Dedifferentiated amniotic fluid mesenchymal stem cell (primary cell): ENCODE results near the gene MT1G.
"Not testable (repeated sequence)": the region's sequence is repeated elsewhere in the genome, so short reads cannot be mapped to it uniquely, and the experiment has no call there.

Experiments used
- DNase-seq: peaks from one replicate; pipeline ENCODE4 v3.0.0-alpha.2; 2016; ENCODE audit errors: extremely low spot score

Gene MT1G

DNA sequence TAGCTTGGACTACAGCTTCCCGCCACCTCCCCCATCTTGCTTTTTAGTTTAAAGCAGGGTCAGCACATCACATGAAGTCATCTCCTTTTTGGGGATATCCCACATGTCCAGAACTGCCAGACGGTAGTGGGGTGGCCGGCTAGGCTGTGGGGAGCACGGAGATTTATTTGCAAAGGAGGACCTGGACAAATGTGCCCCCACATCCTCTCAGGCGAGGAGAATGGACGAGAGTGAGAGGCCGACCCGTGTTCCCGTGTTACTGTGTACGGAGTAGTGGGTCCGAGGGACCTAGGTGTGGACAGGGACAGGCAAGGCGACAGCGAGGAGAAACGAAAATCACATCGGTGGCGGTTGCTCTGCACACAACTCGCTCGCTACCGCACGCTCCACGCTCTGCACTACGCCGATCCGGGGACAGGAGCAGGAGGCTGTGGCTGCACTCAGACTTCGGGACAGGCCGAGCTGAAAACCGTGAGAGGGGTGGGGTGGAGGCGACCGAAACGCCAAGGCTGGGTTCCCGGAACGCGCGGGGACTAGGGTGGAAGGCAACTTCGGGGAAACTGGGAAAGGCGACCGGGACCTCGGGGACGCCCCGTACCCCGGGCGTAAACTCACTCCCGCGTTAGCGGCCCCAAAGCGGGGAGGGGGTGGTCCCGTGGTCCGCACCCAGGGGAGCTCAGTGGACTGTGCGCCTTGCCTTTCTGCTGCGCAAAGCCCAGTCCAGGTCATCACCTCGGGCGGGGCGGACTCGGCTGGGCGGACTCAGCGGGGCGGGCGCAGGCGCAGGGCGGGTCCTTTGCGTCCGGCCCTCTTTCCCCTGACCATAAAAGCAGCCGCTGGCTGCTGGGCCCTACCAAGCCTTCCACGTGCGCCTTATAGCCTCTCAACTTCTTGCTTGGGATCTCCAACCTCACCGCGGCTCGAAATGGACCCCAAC is 29.8 kb downstream of the MT1G start, which contains the start of gene MT1A:
Gene MT1A (plus strand): TSS at position 853 of the 937 bp plus-strand sequence. CDS start 73 bp downstream, at position 926.
- DNase-seq = no peak

- no peak for DNase-seq
These were observed 31.1 kb downstream of the MT1G start for GRCh38 chr16:56636616-56637413.

- no peak for DNase-seq
These were observed 32.4 kb downstream of the MT1G start for GRCh38 chr16:56635441-56635967.

- DNase-seq = no peak
These were observed 33.0 kb downstream of the MT1G start for GRCh38 chr16:56634715-56635440.

- no peak for DNase-seq
These were observed 34.3 kb downstream of the MT1G start for GRCh38 chr16:56633535-56633934.

DNA sequence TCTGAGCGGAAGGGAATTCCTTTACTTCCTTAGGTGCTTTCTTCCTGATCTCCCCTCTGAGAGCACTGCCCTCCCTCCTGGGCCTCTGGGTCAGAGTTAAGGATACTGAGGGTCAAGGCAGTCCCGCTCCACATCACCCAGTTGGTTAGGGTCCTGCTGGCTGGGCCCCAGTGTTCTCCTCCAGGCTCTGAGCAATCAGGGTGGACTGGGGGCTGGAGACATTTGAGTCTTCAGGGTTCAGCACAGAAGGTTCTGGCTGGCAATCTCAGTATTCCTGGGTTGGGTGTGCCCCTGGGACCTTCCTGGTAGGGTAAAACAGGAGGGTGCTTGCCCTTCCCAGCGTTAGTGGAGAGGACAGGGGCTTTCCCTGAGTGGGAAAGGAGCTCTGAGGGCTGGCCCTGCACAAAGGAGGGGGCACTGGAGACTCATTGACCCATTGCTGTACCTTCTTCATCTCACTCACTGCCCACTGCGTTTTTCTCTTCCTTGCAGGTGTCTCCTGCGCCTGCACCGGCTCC is 35.0 kb downstream of the MT1G start:
- DNase-seq = no peak

DNA sequence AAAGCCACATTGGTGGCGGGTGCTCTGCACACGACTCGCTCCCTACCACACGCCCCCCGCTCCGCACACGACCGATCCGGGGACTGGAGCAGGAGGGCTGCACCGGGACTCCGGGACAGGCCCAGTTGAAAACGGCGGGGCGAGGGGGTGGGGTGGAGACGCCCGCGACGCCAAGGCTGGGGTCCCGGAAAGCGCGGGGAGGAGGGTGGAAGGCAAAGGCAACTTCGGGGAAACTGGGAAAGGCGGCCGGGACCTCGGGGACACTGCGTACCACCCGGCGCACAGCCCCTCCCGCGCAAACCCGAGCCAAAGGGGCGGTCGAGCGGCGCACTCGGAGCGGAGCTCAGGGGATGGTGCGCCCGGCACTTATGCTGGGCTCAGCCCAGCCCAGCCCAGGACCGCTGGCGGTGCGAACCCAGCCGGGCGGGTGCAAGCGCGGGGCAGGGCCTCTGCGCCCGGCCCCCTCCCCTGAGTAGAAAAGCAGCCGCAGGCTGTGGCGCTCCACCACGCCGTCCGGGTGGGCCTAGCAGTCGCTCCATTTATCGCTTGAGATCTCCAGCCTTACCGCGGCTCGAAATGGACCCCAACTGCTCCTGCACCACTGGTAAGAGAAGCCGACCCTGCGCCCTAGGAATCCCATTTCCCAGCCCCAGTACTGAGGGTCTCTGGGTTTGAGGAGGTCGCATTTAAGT is 35.6 kb downstream of the MT1G start, which contains the start of gene MT1M:
Gene MT1M (plus strand): TSS at position 504 of the 692 bp plus-strand sequence. CDS start 73 bp downstream, at position 577.
- DNase-seq = no peak

DNA sequence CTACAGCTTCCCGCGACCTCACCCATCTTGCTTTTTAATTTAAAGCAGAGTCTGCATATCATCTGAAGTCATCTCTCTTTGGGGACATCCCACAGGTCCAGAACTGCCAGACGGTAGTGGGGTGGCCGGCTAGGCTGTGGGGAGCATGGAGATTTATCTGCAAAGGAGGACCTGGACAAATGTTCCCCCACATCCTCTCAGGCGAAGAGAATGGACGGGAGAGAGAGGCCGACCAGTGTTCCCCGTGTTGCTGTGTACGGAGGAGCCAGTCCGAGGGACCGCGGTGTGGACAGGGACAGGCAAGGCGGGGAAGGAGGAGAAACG is 36.1 kb downstream of the MT1G start:
- no peak for DNase-seq

DNA sequence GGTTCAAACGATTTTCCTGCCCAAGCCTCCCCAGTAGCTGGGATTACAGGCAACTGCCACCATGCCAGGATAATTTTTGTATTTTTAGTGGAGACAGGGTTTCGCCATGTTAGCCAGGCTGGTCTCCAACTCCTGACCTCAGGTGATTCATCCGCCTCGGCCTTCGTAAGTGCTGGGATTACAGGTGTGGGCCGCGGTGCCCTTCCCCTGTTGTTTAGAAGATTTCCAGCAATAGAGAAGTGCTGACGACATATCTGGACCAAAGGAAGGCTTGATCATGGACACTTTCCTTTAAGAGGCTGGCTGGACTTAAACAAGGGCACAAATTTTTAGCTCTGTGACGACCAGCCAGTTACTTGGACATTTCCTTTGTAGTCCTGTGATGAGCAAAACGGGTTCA is 36.7 kb downstream of the MT1G start:
- no peak for DNase-seq

- DNase-seq = no peak
These were observed 37.7 kb downstream of the MT1G start for GRCh38 chr16:56630134-56630533.

- no peak for DNase-seq
These were observed 38.3 kb downstream of the MT1G start for GRCh38 chr16:56629531-56629930.

DNA sequence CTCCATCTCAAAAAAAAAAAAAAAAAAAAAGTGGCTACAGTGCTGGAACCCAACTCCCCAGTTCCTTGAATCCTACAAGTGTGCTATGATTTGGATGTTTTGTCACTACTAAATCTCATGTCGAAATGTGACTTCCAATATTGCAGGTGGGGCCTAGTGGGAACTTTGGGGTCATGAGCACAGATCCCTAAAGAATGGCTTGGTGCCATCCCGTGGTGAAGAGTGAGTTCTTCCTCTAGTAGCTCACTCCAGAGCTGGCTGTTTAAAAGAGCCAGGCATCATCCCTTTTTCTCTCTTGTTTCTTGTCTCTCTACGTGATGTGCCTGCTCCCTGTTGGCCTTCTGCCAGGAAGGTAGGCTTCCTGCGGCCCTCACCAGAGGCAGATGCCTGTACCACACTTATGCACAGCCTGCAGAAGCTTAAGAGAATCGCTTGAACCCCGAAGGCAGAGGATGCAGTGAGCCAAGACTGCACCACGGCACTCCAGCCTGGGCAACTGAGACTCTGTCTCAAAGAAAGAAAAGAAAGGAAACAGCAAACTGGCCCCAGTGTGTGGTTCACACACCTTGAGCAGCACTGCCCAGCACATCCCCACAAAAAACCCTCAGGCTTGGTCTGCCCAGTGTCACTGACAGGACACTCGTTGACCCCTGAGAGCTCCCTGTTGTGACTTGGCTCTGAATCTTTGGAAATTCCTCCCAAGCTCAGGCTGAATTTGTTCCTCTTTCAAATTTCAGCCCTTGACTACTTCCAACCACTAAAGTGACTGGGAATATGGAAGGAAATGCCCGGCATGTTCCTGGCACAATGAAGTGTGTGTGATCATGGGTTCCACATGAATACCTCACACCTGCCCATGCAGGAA is 39.1 kb downstream of the MT1G start:
- DNase-seq = no peak

GRCh38 chr16:56626685-56627084 is 41.2 kb downstream of the MT1G start:
- no peak for DNase-seq

GRCh38 chr16:56625943-56626654 is 41.8 kb downstream of the MT1G start:
- no peak for DNase-seq

- no peak for DNase-seq
These were observed 42.5 kb downstream of the MT1G start, which contains the start of gene MT1E for GRCh38 chr16:56625140-56625942. Gene MT1E (plus strand): TSS chr16:56625781. CDS start chr16:56625852, 71 bp downstream.

DNA sequence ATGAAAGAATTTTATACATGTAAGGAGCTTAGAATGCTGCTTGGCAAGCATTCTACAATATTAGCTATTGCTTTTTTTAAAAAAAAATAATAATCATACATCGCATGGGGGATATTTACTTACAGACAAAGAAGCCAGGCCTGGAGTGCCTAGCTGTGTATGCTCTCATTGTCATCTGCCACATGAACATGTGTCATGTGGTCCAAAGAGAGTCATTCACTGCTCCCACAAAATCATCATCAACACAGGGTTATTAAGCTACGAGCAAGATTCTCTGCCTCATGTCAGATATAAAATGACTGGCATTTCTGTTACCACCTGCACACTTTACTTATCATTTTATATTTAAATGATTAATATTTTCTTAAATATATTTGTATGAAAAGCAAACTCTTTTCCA is 44.2 kb downstream of the MT1G start:
- DNase-seq = no peak

DNA sequence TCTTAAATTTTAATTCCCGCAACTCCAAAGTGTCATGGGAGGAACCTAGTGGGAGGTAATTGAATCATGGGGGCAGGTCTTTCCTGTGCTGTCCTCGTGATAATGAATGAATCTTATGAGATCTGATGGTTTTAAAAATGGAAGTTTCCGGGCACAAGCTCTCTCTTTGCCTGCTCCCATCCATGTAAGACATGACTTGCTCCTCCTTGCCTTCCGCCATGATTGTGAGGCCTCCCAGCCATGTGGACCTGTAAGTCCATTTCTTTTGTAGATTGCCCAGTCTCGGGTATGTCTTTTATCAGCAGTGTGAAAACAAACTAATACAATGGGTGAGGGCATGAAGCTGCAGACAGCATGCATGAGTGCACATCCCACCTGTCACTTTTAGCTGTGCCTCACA is 44.7 kb downstream of the MT1G start:
- DNase-seq = not testable (repeated sequence)
